Omental fat pad (tissue), 4 donors: ENCODE measurements around the gene RECQL5. TPM values are rescaled to one million over a fixed set of nuclear protein-coding genes. Genes with fewer than 3 reads are reported as not detected.

Experiments
- ATAC-seq: fragments of 150-250 bp; one replicate; pipeline ENCODE4 v1.9.1; 2016; ENCODE audit warnings: mild to moderate bottlenecking, moderate library complexity; ENCODE audit not compliant: low FRiP score
- DNase-seq: peaks from one replicate; pipeline ENCODE4 v3.0.0-alpha.2; 2019; ENCODE audit warnings: low spot score
- total RNA-seq, 4 donors: library from RNA; depleted of rRNA; stranded (reverse); fragments of >200 nt; gene quantifications; one replicate each; pipeline ENCODE4 v1.1.0, GENCODE V29; 2016
- TF ChIP-seq, protein P1 (sequence below), 3 donors: fragments of 450-650 bp; IDR thresholded peaks; one replicate each; pipeline ENCODE4 v1.5.1; 2016 to 2017; ENCODE audit warnings: antibody characterized with exemption in 3 of 3, mild to moderate bottlenecking in 3 of 3, moderate library complexity in 2 of 3

RECQL5 gene
- total RNA-seq, 4 donors from 2014 or later = 10.9 to 20.6 (median 13.3) TPM

DNA sequence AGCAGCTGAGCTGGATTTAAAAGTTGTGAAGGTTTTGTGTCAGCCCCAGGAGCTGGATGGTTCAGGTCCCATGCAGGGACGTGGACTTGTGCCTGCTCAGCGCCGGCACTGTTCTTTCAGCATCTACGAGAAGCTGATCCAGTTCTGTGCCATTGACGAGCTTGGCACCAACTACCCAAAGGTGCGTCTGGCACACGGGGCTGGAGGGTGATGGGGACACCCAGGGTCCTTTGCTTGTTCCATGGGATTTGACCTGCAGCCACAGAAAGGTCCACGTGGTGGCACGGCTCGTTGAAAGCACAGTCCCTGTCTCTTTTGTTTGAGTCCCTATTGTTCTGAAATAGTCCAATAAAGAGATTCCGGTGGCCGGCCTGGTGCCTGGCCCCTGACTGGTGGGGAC is 36.2 kb upstream of the RECQL5 start:
- TF ChIP-seq, protein P1, sequence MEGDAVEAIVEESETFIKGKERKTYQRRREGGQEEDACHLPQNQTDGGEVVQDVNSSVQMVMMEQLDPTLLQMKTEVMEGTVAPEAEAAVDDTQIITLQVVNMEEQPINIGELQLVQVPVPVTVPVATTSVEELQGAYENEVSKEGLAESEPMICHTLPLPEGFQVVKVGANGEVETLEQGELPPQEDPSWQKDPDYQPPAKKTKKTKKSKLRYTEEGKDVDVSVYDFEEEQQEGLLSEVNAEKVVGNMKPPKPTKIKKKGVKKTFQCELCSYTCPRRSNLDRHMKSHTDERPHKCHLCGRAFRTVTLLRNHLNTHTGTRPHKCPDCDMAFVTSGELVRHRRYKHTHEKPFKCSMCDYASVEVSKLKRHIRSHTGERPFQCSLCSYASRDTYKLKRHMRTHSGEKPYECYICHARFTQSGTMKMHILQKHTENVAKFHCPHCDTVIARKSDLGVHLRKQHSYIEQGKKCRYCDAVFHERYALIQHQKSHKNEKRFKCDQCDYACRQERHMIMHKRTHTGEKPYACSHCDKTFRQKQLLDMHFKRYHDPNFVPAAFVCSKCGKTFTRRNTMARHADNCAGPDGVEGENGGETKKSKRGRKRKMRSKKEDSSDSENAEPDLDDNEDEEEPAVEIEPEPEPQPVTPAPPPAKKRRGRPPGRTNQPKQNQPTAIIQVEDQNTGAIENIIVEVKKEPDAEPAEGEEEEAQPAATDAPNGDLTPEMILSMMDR (IDR thresholded peaks at IDR 0.05) = no peak
- no peak for ATAC-seq

DNA sequence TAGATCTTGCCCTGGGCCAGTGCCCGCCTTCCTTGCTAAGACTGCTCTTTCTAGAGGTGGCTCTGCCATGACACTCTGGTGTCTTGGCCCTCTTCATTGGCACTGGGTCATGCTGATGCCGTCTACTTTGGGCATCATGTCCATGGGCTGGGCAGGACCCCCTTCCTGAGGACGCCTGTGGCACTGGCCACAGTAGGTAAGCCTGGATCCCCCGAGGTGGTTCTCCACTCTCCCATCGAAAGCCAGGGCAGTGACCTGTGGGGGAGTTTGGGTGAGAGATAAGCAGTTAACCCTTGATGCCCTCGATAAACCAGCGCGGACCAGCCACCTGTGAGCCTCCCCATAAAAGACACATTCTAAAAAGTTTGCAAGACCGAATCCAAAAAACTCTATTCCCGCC is 34.3 kb upstream of the RECQL5 start:
- no peak for ATAC-seq
- TF ChIP-seq, protein P1 (IDR thresholded peaks at IDR 0.05) = no peak
- DNase-seq = no peak

More for the DNA sequence above, 36.2 kb upstream of the RECQL5 start:
- DNase-seq = no peak

DNA sequence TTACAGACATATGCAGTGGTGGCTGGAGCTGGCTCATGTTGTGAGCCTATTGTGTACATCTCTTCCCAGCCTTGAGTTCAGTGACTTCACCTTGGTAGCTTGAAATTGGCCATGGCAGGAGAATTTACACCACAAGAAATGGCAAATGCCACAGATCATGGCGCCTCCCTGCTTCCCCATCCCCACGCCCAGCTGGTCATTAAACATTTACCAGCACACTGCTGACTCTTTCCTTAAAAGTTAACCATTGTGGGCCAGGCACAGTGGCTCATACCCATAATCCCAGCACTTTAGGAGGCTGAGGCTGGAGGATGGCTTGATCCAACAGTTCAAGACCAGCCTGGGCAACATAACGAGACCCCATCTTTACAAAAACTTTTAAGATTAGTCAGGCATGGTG is 31.7 kb upstream of the RECQL5 start:
- ATAC-seq (no peak), DNase-seq (no peak)
- TF ChIP-seq, protein P1 (IDR thresholded peaks at IDR 0.05) = no peak

DNA sequence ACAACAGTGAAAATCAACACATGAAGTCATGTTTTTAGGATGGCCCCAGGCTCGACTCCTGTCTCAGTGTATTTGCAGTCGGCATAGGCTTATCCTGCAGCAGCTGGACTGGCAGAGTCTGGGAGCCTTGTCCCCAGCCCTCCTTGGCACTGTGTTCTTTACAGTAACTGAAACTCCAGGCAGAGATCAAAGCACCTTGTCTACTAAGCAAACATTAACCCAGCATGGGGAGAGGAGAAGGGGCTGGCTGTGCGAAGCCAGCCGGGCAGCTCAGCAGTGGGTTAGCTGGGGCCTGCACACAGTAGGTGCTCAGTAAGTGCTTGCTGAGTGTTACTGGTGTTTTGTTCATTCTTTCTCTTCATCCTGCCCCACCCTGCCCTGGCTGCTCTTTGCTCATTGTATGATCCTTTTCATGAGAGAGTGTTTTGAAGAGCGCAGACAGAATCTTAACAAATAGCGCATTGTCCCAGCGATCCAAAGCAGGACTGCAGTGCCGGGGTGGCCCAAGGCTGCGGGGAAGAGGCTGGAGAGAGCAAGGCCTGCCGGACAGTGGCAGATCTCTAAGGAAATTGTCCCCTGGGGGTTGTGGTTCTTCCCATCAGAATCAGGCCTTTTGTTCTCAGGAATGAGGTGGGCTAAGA is 30.8 kb upstream of the RECQL5 start:
- TF ChIP-seq, protein P1 (IDR thresholded peaks at IDR 0.05) = no peak
- no peak for DNase-seq
- ATAC-seq = no peak

DNA sequence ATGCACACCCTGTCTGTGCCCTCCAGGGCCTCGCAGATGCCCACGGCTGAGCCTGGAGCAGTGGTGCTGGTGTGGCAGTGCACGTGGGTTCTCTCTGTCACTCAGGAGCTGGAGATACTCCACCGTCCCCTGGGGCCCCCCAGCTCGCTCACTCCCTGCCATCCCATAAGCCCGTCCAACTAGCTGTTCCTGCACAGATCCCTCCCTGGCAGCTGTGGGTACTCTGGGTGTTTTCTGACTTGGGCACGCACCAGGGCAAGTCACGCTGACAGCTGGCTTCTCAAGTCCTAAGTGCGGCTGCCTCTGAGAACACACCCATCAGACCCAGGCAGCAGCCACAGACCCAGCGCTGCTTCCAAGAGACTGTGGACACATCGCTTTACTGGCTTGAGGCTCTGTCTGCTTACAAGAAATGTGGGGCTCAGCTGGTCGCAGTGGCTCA is 28.9 kb upstream of the RECQL5 start:
- ATAC-seq (no peak), DNase-seq (no peak)

DNA sequence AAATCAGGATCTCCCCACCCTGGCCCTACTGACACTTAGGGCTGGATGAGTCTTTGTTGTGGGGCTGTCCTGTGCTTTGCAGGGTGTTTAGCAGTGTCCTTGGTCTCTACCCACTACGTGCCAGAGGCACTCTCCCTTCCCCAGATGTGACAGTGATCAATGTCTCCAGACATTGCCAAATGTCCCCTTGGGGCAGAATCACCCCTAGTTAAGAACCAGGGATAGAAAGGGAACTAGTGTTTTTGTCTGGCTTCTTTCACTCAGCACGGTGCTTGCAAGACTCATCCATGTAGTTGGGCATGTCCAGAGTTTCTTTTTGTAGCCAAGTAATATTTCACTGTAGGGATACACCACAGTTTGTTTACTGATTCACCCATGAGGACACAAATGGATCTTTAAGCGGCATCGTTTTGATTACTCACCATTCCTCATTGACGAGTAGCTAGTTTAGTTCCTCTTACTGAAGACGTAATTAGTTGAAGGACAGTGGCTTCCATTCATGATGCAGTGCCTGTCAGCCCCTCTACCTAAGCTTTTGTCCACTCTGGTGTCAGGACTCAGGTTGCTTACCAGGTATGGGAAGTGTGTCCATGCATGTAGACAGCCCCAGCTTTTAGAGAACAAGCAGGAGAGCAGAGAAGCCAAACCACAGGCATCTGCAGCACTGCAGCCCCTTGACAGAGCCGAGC is 28.3 kb upstream of the RECQL5 start:
- no peak for ATAC-seq
- no peak for DNase-seq
- TF ChIP-seq, protein P1 (IDR thresholded peaks at IDR 0.05) = no peak

More for the DNA sequence above, 28.9 kb upstream of the RECQL5 start:
- TF ChIP-seq, protein P1 (IDR thresholded peaks at IDR 0.05) = no peak

DNA sequence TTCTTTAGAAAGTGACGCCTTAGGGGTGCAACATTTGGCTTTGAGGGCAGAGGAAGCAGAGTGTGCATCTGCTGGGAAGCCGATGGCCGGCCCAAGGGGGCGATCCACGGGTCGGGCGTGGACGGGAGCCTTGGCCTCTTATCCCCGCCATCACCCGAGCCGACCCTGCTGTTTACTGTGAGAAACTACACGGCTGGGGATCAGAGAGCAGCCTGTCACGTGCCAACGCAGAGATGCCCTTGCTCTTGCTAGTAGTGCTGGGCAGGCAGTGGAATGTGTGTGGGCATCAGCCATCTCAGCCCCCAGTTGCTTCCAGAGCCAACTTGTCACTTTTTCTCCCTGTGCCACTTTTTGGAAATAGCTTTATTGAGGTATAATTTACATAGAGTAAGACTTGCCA is 27.6 kb upstream of the RECQL5 start:
- TF ChIP-seq, protein P1 (IDR thresholded peaks at IDR 0.05) = no peak
- no peak for DNase-seq
- ATAC-seq = no peak
